Left cardiac atrium (tissue), 4 donors: ENCODE results near the gene PITRM1. TPM values are rescaled to one million over a fixed set of nuclear protein-coding genes. Genes with fewer than 3 reads are reported as not detected.
"Not testable (repeated sequence)": the region's sequence is repeated elsewhere in the genome, so short reads cannot be mapped to it uniquely, and the experiment has no call there.

Experiments used
- ATAC-seq, 2 donors: fragments of 200-7000 bp; cut with Tn5 transposase; one replicate each; pipeline ENCODE4 v1.9.1; 2020; ENCODE audit warnings: mild to moderate bottlenecking in 2 of 2, moderate library complexity in 2 of 2
- DNase-seq: peaks from one replicate; pipeline ENCODE4 v3.0.0-alpha.2; 2020
- intact Hi-C, 2 donors: fragments of 100-400 bp; cut with DNase I; formaldehyde crosslinking; loops; one replicate each; pipeline versions ENCODE4 v1.14.1 to v1.15.1; 2022 to 2023
- long read RNA-seq: library from polyadenylated mRNA; unstranded; transcript quantifications from one replicate; pipeline ENCODE4 v2.0.0, GENCODE V29; 2021
- total RNA-seq, 2 donors: library from RNA; stranded (reverse); fragmentation: NEBNext Ultra II Directional; extraction: Animal tissue kit (Norgen Biotek cat#: 25700); gene quantifications; one replicate each; pipeline ENCODE4 v1.2.1, GENCODE V29; 2021
- donor health status: DM: no; HTN: yes; CAD: no.
- donor health status: DM: no; HTN: yes; CAD: no; lungs with severe emphysema.
- donor health status: DM: yes; HTN: yes; CAD: no.
- donor health status: Dilated cardiomyopathy.

The PITRM1 gene
- 10 to 100 TPM; 59.1 to 71.6 TPM for total RNA-seq
- long read RNA-seq, transcript PITRM1-201 (27 exons, 3,450 nt): major isoform, 49 of 109 reads
- long read RNA-seq, partial matches to known transcripts: 39 of 109 reads
- long read RNA-seq, other reads (novel, unspliced or antisense): 18 of 109 reads

- peak; percentile 97 to 98 for ATAC-seq
- intact Hi-C loops: no loop called here
- DNase-seq: peak; percentile 100
Measured at GRCh38 chr10:3172446-3173170, at the start of gene PITRM1. TSS of gene PITRM1 (minus strand) at chr10:3172782. CDS start at chr10:3172772, 10 bp downstream.

DNA sequence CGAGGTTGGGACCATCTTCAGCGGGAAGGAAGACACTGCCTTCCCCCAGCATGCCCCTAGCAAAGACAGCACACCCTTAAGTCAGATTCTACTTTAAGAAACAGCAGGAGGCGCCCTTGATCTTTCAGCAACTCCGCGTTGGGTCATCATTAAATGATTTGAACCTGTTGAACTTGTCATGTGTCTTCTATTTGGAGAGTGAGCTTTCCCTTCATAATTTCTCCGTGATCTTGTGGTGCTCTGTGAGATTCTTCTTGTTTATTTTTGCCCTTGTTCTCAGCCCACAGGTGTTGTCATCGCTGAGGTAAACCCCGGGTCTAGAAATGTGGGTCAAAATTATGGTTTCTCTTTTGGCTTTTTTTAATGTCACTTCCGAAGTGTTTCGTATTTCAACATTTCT lies 49.5 kb upstream of the PITRM1 start:
- intact Hi-C loops: no loop called here
- no peak for ATAC-seq

GRCh38 chr10:3221601-3222000 lies 49.0 kb upstream of the PITRM1 start:
- intact Hi-C loops, ATAC-seq, DNase-seq: not testable (repeated sequence)

More for the DNA sequence above, 49.5 kb upstream of the PITRM1 start:
- DNase-seq: no peak

DNA sequence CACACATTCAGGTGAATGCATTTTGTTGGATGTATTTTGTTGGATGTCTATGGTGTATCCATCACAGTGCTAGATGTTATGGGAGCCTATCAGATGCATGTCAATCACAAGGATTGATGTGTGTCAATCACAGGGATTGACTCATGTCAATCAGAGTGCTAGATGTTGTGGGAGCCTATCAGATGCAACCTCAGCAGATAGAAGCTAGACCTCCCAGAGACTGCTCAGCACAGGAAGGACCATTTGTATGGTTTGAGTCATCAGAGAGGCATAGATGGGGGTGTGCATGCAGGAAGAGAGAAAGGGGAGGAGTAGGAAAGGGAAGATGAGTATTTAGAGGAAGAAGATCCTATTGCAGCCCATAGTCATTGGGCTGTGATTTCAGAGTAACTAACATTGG lies 48.3 kb upstream of the PITRM1 start:
- intact Hi-C loops: no loop called here
- no peak for ATAC-seq
- DNase-seq: no peak

GRCh38 chr10:3219021-3219628 lies 46.5 kb upstream of the PITRM1 start:
- intact Hi-C loops: not testable (repeated sequence)

DNA sequence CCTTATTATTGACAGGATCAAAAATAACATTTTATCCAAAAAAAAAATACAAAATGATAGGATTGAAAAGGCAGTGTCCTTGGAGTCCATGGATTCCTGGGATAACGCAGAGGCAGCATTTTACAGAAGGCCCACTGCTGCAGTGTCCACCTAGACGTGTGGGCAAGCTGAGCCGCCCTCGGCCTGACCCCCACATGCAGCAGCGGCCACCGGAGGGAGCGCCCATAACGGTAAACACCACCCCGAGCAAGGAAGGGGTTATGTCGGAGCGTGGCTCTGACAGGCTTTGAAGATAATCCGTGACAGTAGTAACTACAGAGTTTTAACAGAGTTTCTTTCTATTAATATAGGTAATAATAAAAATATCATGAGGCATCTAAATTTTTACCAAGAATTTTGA lies 45.3 kb upstream of the PITRM1 start:
- DNase-seq: no peak
- intact Hi-C loops: no loop called here
- no peak for ATAC-seq

More at GRCh38 chr10:3219021-3219628, 46.5 kb upstream of the PITRM1 start:
- not testable (repeated sequence) for DNase-seq, ATAC-seq

GRCh38 chr10:3217301-3217700 lies 44.7 kb upstream of the PITRM1 start:
- intact Hi-C loops: no loop called here
- ATAC-seq (peak in 1 of 2 donors; percentile 39), DNase-seq (no peak)

- intact Hi-C loops: no loop called here
- no peak for ATAC-seq
- no peak for DNase-seq
Measured at GRCh38 chr10:3215153-3215775, 42.7 kb upstream of the PITRM1 start.

DNA sequence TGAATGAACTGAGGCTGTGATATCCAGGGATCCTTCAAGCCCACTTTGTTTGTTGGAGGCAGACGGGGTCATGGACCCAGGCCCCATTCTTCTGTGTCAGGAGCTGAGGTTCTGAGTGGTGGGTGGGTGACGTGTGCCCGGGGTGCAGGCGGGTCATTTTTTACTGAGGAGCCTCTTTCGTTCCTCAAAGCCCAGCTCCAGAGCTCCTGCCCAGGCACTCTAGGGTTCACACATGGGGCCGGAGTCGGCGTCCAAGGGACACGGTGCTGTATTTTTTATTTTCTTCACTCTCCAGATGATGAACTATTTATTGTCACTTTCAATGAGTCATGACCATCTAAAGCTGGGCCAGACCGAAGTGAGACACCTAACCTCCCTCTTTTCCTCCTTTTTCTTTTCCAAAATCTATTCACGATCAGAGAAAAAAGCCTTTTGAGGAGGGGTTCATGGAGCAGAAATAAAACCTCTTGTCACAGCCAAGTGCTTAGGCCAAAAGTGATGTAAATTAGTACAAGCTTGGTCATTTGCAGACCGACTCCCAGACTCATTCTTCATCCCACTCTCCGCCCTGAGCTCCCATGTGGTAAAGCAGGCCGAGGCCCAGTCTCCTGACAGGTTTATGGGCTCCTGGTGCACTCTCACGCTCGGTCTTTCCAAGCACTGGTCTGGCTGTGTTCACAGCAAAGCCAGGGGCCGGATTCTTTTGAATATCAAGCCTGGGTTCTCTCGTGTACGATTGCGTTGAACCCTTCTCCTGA lies 41.4 kb upstream of the PITRM1 start:
- no peak for ATAC-seq

DNA sequence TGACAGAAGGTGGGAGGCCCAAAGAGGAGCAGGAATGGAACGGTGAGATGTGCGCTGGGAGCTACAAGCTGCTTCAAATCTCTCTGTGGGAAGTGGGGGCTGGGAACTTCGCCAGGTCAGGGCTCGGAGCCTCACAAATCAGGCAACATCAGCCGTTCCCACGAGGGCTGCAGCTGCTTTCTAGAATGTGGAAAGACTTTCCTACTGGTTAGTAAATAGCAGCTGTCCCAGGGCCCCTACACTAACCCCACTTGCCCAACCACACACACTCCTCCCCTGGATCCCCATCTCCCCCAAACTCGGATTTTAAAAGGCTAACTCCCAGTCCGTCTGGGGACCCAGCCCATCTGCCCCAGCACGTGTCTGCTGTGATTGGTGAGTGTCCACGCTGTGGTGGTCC lies 40.6 kb upstream of the PITRM1 start:
- DNase-seq (no peak), ATAC-seq (peak in 1 of 2 donors; percentile 23)
- intact Hi-C loops: no loop called here

More for the DNA sequence above, 41.4 kb upstream of the PITRM1 start:
- intact Hi-C loops: no loop called here
- no peak for DNase-seq

- no peak for DNase-seq
- intact Hi-C loops: no loop called here
- no peak for ATAC-seq
Measured at GRCh38 chr10:3210251-3210877, 37.8 kb upstream of the PITRM1 start.

- DNase-seq (no peak), ATAC-seq (no peak)
- intact Hi-C loops: no loop called here
Measured at GRCh38 chr10:3208481-3209406, 36.2 kb upstream of the PITRM1 start.

DNA sequence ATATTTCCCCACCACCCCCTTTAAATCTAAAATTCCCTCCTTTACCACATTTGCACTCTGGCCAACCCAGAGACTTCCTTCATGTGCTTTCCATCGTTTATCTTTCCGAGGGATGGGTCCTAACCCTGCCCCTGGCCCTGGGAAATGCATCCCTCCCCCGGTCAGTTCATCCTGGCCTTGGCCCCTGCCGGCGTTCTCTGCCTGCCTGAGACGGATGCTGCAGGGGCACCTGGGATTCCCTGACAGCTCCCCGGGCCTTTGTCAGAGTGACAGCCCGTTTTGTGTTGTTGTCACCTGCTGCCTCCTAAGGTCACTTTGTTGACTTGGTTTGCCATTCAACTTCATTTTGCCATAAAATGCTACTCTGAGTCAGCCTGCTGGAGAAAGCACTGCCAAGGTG lies 34.8 kb upstream of the PITRM1 start:
- intact Hi-C loops: no loop called here
- no peak for ATAC-seq
- DNase-seq: no peak

- DNase-seq (no peak), ATAC-seq (no peak)
- intact Hi-C loops: no loop called here
Measured at GRCh38 chr10:3206511-3207157, 34.1 kb upstream of the PITRM1 start.

GRCh38 chr10:3203972-3204371 lies 31.4 kb upstream of the PITRM1 start:
- intact Hi-C loops: no loop called here
- ATAC-seq (no peak), DNase-seq (no peak)

DNA sequence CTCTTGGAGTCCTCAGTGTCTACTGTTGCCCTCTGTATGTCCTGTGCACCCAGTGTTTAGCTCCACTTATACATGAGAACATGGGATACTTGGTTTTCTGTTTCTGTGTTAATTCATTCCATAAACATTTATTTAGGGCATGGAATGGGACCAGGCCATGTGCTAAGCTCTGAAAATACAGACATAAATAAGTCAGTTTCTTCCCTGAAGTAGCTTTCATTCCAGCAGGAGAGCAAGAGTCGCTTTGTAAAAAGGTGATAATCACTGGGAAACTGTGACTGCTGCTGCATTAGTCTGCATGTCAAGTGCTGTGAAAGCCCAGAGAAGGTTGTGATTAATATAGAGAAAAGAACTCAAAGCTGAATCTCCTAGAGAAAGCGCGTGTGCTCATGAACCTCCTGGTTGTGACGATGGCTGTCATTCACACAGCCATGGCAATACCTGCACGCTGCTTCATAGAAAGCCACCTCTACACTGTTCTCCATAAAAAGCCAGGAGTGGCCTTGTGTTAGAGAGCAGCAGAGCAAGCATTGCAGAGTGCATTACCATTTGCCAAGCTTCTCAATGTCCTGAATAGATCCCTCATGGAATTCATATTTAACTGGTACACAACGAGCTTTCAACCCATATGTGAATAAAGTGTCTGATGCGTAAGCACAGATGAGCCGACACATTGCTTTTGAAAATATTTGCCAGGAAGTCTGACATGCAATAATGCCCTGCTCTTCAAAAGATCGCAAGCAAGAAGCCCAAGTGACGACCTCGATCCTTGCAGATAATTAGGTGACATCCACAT lies 30.6 kb upstream of the PITRM1 start:
- no peak for ATAC-seq
- intact Hi-C loops: no loop called here
- no peak for DNase-seq

DNA sequence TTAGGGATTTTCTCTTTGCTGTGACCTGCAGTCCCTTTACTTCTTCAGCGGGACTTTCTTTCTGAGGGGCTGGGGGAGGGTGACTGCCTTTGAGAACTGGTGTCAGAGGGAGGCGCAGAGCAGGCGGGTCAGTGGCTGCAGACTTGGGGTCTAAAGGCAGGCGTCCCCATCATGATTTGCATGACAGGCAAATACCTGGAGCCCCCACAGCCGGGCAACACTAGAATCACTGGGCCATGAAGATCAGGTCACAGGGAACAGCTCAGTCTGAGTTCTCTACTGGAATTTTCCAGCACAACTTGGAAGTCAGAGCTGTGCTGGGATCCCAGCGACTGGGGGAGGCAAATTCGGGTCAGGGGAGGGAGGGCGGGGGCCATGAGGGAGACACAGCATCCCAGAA lies 29.2 kb upstream of the PITRM1 start:
- intact Hi-C loops: no loop called here
- DNase-seq: no peak
- no peak for ATAC-seq
